MCF 10A (cell line): ENCODE results near the gene CA9. TPM values are rescaled to one million over a fixed set of nuclear protein-coding genes. Genes with fewer than 3 reads are reported as not detected.
"Not testable (repeated sequence)": the region's sequence is repeated elsewhere in the genome, so short reads cannot be mapped to it uniquely, and the experiment has no call there.

Experiments
- BruUV-seq: library from RNA; stranded (reverse); fragments of 400-500 nt; replicated peaks from 2 replicates; lab custom pipeline; 2021; lab: Mats Ljungman, UMichigan
- CTCF ChIA-PET: fragments of 300-600 bp; sonication (Branson Sonifier 250); formaldehyde crosslinking; extraction: SDS; loops from one replicate; lab custom pipeline; 2021; ENCODE audit warnings: antibody characterized with exemption, inconsistent platforms; lab: Yijun Ruan, JAX
- POLR2A ChIA-PET: fragments of 300-600, 350-650 bp; sonication (Branson Sonifier 250); formaldehyde crosslinking; extraction: SDS; loops from one replicate; lab custom pipeline; 2020; ENCODE audit warnings: antibody characterized with exemption, inconsistent platforms; lab: Yijun Ruan, JAX
- DNase-seq: peaks from one replicate; pipeline ENCODE4 v3.0.0-alpha.2; 2018; ENCODE audit not compliant: unreplicated experiment
- H3K27ac Mint-ChIP-seq: one replicate; pipeline ENCODE4 v1.8.0; 2022; ENCODE audit warnings: mild to moderate bottlenecking, low read depth, mixed read lengths; ENCODE audit not compliant: unreplicated experiment
- H3K27me3 Mint-ChIP-seq: one replicate; pipeline ENCODE4 v1.8.0; 2022; ENCODE audit warnings: mixed read lengths; ENCODE audit not compliant: insufficient read depth, unreplicated experiment
- H3K36me3 Mint-ChIP-seq: one replicate; pipeline ENCODE4 v1.8.0; 2022; ENCODE audit warnings: mild to moderate bottlenecking, moderate library complexity, mixed read lengths; ENCODE audit not compliant: insufficient read depth, unreplicated experiment
- H3K4me1 Mint-ChIP-seq: one replicate; pipeline ENCODE4 v1.8.0; 2022; ENCODE audit warnings: mixed read lengths; ENCODE audit not compliant: insufficient read depth, unreplicated experiment
- H3K4me3 Mint-ChIP-seq: one replicate; pipeline ENCODE4 v1.8.0; 2022; ENCODE audit warnings: mild to moderate bottlenecking, moderate library complexity, mixed read lengths; ENCODE audit not compliant: unreplicated experiment
- H3K9me3 Mint-ChIP-seq: one replicate; pipeline ENCODE4 v1.8.0; 2022; ENCODE audit warnings: mixed read lengths; ENCODE audit not compliant: unreplicated experiment
- CTCF ChIP-seq: fragments of 200-600 bp; IDR thresholded peaks from one replicate; pipeline ENCODE4 v1.8.0; 2022; ENCODE audit warnings: antibody characterized with exemption, mild to moderate bottlenecking; ENCODE audit not compliant: unreplicated experiment
- intact Hi-C: fragments of 100-400 bp; cut with micrococcal nuclease; formaldehyde crosslinking; loops from 2 replicates; pipeline ENCODE4 v1.14.1; 2022
- total RNA-seq: library from RNA; stranded (reverse); gene quantifications from 2 replicates; pipeline ENCODE4 v1.2.3, GENCODE V29; 2022

The CA9 gene
- total RNA-seq, 1 experiment from 2014 or later: not detected

GRCh38 chr9:35639225-35639624, 34.5 kb upstream of the CA9 start:
- H3K4me1 Mint-ChIP-seq, BruUV-seq, DNase-seq, H3K9me3 Mint-ChIP-seq, H3K36me3 Mint-ChIP-seq, H3K27me3 Mint-ChIP-seq, H3K27ac Mint-ChIP-seq, intact Hi-C loops, H3K4me3 Mint-ChIP-seq: not testable (repeated sequence)
- ChIA-PET CTCF (interaction anchor here (1.6 kb wide), 1 partner anchor 28 kb away, joined by 6 read pairs; no protein-coding TSS in a partner anchor), POLR2A (interaction anchor here (1.3 kb wide), 1 partner anchor 34 kb away, joined by 3 read pairs; the partner anchor contains the start of gene TESK1)

GRCh38 chr9:35639631-35640030, 34.1 kb upstream of the CA9 start:
- ChIA-PET CTCF (interaction anchor here (1.0 to 1.6 kb wide), 2 partner anchors 28 to 117 kb away, joined by 3 to 6 read pairs; no protein-coding TSS in a partner anchor), POLR2A (interaction anchor here (1.3 kb wide), 1 partner anchor 35 kb away, joined by 3 read pairs; the partner anchor contains the start of gene TESK1)
- no peak overlapping the region for H3K27ac Mint-ChIP-seq
- intact Hi-C loops: loop anchor here (5.0 kb wide), 1 partner anchor 157 kb away; no protein-coding TSS in a partner anchor
- H3K36me3 Mint-ChIP-seq: peaks cover 4% of the 10 kb centered on the region
- TF ChIP-seq CTCF: no peak
- BruUV-seq: no TSS peak
- DNase-seq: no peak
- H3K27me3 Mint-ChIP-seq: no peaks in the 10 kb centered on the region
- no peaks in the 10 kb centered on the region for H3K9me3 Mint-ChIP-seq
- H3K4me3 Mint-ChIP-seq: no peak overlapping the region
- H3K4me1 Mint-ChIP-seq: peaks cover 4% of the 10 kb centered on the region

GRCh38 chr9:35640431-35640830, 33.3 kb upstream of the CA9 start:
- H3K9me3 Mint-ChIP-seq, H3K27me3 Mint-ChIP-seq, H3K27ac Mint-ChIP-seq, BruUV-seq, H3K36me3 Mint-ChIP-seq, DNase-seq, POLR2A ChIA-PET, H3K4me3 Mint-ChIP-seq, H3K4me1 Mint-ChIP-seq: not testable (repeated sequence)
- intact Hi-C loops: loop anchor here (5.0 kb wide), 1 partner anchor 158 kb away; no protein-coding TSS in a partner anchor
- CTCF ChIA-PET: interaction anchor here (0.7 to 1.6 kb wide), 3 partner anchors 16 to 116 kb away, joined by 3 to 6 read pairs (median 3); no protein-coding TSS in a partner anchor

DNA sequence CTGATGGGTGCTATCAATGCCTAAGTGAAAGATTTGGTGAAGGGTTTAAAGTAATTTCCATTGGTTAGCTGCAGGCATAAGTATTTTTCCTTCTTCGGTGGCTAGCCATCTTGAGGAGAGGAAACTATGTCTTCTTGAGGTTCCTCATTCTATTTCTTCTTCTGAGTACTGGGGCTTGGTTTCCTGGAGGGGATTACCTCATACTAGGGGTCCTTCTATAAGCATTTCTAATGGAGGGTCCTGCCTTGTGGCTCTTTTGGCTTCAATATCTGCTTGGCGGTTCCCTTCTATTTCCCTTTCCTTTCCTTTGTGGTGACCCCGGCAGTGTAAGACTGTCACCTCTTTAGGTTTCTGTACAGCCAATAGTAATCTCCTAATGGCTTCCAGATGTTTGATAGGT, 32.2 kb upstream of the CA9 start:
- H3K4me1 Mint-ChIP-seq, CTCF ChIA-PET, H3K27ac Mint-ChIP-seq, DNase-seq, H3K36me3 Mint-ChIP-seq, POLR2A ChIA-PET, H3K4me3 Mint-ChIP-seq, BruUV-seq, H3K27me3 Mint-ChIP-seq, H3K9me3 Mint-ChIP-seq: not testable (repeated sequence)
- intact Hi-C loops: loop anchor here (5.0 kb wide), 1 partner anchor 159 kb away; no protein-coding TSS in a partner anchor

DNA sequence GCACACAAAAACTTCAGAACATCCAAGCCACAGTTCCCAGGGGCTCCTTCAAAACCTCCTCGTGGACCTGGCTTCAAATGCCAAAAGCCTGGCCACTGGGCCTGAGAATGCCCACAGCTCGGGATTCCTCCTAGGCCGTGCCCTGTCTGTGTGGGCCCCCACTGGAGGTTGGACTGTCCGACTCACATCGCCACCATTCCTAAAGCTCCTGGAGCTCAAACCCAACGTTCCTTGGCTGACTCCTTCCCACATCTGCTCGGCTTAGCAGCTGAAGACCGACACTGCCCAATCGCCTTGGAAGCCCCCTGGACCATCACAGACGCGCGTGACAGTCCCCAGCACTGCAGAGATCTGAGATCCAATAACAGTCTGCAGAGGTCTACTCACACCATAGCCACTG, 30.7 kb upstream of the CA9 start:
- TF ChIP-seq CTCF: no peak
- Mint-ChIP-seq H3K4me1 (peaks cover 12% of the 10 kb centered on the region), H3K36me3 (peaks cover 4% of the 10 kb centered on the region), H3K27ac (no peak overlapping the region), H3K4me3 (no peak overlapping the region), H3K27me3 (no peaks in the 10 kb centered on the region), H3K9me3 (no peaks in the 10 kb centered on the region)
- no peak for DNase-seq
- POLR2A ChIA-PET: interaction anchor here (1.0 kb wide), 1 partner anchor 90 kb away, joined by 3 read pairs; no protein-coding TSS in a partner anchor
- intact Hi-C loops: loop anchor here (5.0 kb wide), 1 partner anchor 161 kb away; no protein-coding TSS in a partner anchor
- CTCF ChIA-PET: interaction anchor here (0.6 kb wide), 1 partner anchor 54 kb away, joined by 3 read pairs; no protein-coding TSS in a partner anchor
- no TSS peak for BruUV-seq

- BruUV-seq, H3K27me3 Mint-ChIP-seq, H3K36me3 Mint-ChIP-seq, H3K9me3 Mint-ChIP-seq, DNase-seq: not testable (repeated sequence)
- POLR2A ChIA-PET: interaction anchor here (0.6 to 5.8 kb wide), 17 partner anchors 11 to 573 kb away, joined by 3 to 63 read pairs (median 4); partner anchors contain the start of genes CCDC107, CREB3, GBA2 and RGP1
- Mint-ChIP-seq H3K27ac (peak overlapping the region; percentile 93), H3K4me3 (peak overlapping the region; percentile 77), H3K4me1 (peaks cover 12% of the 10 kb centered on the region)
- CTCF ChIA-PET: interaction anchor here (0.6 to 4.8 kb wide), 28 partner anchors 12 to 904 kb away, joined by 3 to 62 read pairs (median 5); partner anchors contain the start of genes CCDC107, GBA2, RGP1 and RMRP
- intact Hi-C loops: loop anchor here (1.0 to 2.0 kb wide), 2 partner anchors 88 to 169 kb away; partner anchors contain the start of gene HINT2
Observed at GRCh38 chr9:35645736-35646135, 28.0 kb upstream of the CA9 start.
